T47D (cell line): ENCODE data around the gene LMOD2.

Experiments used
- DNase-seq, 2 experiments: peaks; one replicate each; pipeline versions ENCODE4 v3.0.0 to v3.0.0-alpha.2; 2011 to 2012; ENCODE audit warnings: low read depth in 1 of 2, low spot score in 1 of 2
- JUND ChIP-seq: IDR thresholded peaks from 2 replicates; pipeline ENCODE4 v1.6.1; 2012; ENCODE audit warnings: low read depth
- in situ Hi-C: cut with HindIII; loops from 2 replicates; pipeline ENCODE4 v1.10.0; 2016; ENCODE audit warnings: low sequenced_read_pairs, low pct_unique_long_range_greater_than_20kb

The LMOD2 gene

DNA sequence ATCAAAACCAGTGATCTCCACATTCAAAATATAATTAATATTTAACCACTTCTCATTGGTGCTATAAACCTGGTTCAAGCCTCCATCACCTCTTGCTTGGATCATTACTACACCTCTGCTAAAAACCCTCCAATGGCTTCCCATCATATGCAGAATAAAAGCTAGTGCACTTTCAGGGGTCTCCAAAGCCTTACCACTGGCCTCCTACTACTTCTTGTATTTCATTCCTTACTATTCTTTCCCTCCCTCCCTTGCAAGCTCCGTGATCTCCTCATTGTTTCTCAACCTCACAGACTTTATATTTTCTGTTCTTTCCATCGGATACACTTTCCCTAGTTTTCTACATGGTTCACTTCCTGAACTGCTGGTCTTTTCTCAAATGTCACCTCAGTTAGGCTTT lies 31.5 kb downstream of the LMOD2 start:
- TF ChIP-seq JUND, result no peak
- in situ Hi-C loops, result no loop called here

DNA sequence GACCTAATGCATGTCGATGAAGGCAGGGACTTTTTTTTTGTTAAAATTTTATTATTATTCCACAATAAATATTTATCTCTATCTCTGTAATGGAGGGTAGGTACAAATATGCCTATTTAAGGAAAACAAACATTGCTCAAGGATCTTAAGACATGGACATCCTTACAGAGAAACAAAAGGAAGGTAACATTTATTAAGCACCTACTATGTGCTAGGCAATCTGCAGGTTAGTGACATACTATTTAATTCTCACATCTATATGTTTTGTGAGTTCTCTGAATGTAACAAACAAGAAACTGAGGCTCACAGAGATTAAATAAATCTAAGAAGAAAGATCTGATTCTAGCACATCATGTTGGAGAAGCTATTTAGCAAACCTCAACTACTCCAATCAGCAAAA lies 32.1 kb downstream of the LMOD2 start:
- no peak for DNase-seq
- no peak for TF ChIP-seq JUND
- in situ Hi-C loops, result no loop called here

More for the DNA sequence above, 31.5 kb downstream of the LMOD2 start:
- no peak for DNase-seq

GRCh38 chr7:123689250-123689649 lies 33.6 kb downstream of the LMOD2 start:
- in situ Hi-C loops, result no loop called here
- DNase-seq, result no peak
- no peak for TF ChIP-seq JUND

GRCh38 chr7:123690550-123690949 lies 34.9 kb downstream of the LMOD2 start:
- in situ Hi-C loops, result no loop called here
- no peak for DNase-seq
- no peak for TF ChIP-seq JUND

GRCh38 chr7:123692471-123692877 lies 36.8 kb downstream of the LMOD2 start:
- DNase-seq, result no peak
- TF ChIP-seq JUND, result no peak
- in situ Hi-C loops, result no loop called here

GRCh38 chr7:123695944-123696677 lies 40.4 kb downstream of the LMOD2 start:
- no peak for DNase-seq
- TF ChIP-seq JUND, result no peak
- in situ Hi-C loops, result no loop called here

DNA sequence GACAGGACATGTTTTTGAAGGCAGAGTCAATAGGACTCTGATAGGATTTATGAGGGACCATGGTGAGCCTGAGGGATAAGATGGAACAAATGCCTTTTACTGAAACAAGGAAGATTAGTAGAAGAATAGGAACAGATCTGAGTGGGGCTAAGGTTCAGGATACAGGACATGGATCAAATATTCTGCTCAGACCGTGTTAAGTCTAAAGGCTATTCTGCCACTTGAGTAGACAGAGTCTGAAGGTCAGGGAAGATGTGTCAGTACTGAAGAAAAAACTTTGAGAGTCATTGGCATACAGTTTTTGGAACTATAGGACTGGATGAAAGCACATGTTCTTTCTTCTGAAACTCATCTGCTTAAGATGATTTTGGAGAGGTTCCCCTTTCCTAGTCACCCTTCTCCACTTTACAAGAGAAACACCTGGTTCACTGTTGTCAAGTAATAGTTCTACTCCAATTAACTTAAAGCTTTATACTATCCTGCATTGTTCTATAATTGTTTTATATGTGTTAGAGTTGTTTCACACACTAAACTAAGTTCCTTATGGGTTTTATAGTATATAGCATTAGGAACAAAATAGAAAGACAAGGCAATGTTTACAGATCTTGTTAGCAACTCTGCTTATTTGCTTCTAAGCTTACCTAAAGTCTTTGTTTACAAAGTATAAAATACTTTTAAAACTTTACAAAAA lies 49.7 kb downstream of the LMOD2 start:
- in situ Hi-C loops, result no loop called here
- no peak for TF ChIP-seq JUND
- DNase-seq, result no peak

DNA sequence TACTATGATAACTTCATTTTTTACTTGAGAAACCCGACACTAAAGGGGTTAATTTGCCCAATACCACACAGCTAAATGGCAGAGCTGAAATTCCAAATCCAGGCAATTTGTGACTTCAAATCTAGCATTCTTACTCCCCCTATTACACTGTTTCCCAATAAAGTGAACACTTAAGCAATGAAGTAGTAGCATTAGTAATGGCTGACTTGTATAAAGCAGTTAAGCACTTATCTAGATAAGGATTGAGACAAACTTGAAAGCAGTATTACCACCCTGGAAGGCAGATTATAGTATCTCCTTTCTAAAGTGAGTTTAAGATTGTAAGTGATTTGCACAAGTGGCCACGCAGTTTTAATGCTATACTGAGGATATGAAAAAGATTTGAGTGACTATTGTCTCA lies 53.9 kb downstream of the LMOD2 start:
- no peak for DNase-seq
- in situ Hi-C loops, result no loop called here
- TF ChIP-seq JUND, result no peak

DNA sequence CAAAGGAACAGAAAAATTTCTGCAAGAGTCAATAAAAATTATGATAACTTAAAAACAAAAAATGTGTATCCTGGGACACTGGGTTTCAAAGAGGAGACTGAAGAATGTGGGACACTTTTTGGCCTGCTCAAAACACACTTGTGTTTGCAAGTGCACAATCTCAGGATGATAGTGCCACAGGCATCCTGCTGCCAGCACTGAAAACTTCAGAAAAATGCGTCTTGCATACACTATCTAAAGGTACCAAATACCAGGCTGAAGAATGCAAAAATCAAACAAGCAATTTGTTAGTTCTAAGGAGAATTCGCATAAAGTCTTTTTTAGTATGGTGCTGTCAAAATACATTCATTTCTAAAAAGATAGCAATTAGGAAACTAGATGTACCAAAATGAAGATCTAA lies 55.0 kb downstream of the LMOD2 start:
- TF ChIP-seq JUND, result no peak
- in situ Hi-C loops, result no loop called here
- DNase-seq, result no peak

GRCh38 chr7:123711832-123712293 lies 56.2 kb downstream of the LMOD2 start:
- in situ Hi-C loops, result no loop called here
- TF ChIP-seq JUND, result no peak
- DNase-seq, result no peak

- DNase-seq, result no peak
- no peak for TF ChIP-seq JUND
- in situ Hi-C loops, result no loop called here
These were observed 57.0 kb downstream of the LMOD2 start for GRCh38 chr7:123712619-123713018.
